Glutamatergic neuron (in vitro differentiated cells): ENCODE measurements around the gene PPP1R17. TPM values are rescaled to one million over a fixed set of nuclear protein-coding genes. Genes with fewer than 3 reads are reported as not detected.

Source experiments
- DNase-seq: peaks from one replicate; pipeline ENCODE4 v3.0.0; 2022
- H3K27ac Mint-ChIP-seq: one replicate; pipeline ENCODE4 v1.8.0; 2020; ENCODE audit warnings: mild to moderate bottlenecking, mixed read lengths, inconsistent platforms; ENCODE audit not compliant: unreplicated experiment
- H3K27me3 Mint-ChIP-seq: one replicate; pipeline ENCODE4 v1.8.0; 2020; ENCODE audit warnings: mild to moderate bottlenecking, moderate library complexity, mixed read lengths, inconsistent platforms; ENCODE audit not compliant: unreplicated experiment
- H3K36me3 Mint-ChIP-seq: one replicate; pipeline ENCODE4 v1.8.0; 2020; ENCODE audit warnings: mild to moderate bottlenecking, mixed read lengths, inconsistent platforms; ENCODE audit not compliant: unreplicated experiment
- H3K4me1 Mint-ChIP-seq: one replicate; pipeline ENCODE4 v1.8.0; 2020; ENCODE audit warnings: mild to moderate bottlenecking, low read depth, mixed read lengths, inconsistent platforms; ENCODE audit not compliant: unreplicated experiment
- H3K4me3 Mint-ChIP-seq: one replicate; pipeline ENCODE4 v1.8.0; 2020; ENCODE audit warnings: mild to moderate bottlenecking, mixed read lengths, inconsistent platforms; ENCODE audit not compliant: unreplicated experiment
- H3K9me3 Mint-ChIP-seq: one replicate; pipeline ENCODE4 v1.8.0; 2020; ENCODE audit warnings: mild to moderate bottlenecking, moderate library complexity, mixed read lengths, inconsistent platforms; ENCODE audit not compliant: unreplicated experiment
- total RNA-seq: library from RNA; stranded (reverse); fragmentation: NEBNext Ultra II Directional; extraction: Animal tissue kit (Norgen Biotek cat#: 25700); gene quantifications from one replicate; pipeline ENCODE4 v1.2.1, GENCODE V29; 2021; ENCODE audit not compliant: unreplicated experiment
- TF ChIP-seq, protein P1 (sequence below): fragments of 200-600 bp; sonication (generic); IDR thresholded peaks from one replicate; pipeline ENCODE4 v1.5.0; 2021; ENCODE audit not compliant: partially characterized antibody, unreplicated experiment

Gene PPP1R17
- total RNA-seq, 1 donor from 2014 or later, result 657 TPM

DNA sequence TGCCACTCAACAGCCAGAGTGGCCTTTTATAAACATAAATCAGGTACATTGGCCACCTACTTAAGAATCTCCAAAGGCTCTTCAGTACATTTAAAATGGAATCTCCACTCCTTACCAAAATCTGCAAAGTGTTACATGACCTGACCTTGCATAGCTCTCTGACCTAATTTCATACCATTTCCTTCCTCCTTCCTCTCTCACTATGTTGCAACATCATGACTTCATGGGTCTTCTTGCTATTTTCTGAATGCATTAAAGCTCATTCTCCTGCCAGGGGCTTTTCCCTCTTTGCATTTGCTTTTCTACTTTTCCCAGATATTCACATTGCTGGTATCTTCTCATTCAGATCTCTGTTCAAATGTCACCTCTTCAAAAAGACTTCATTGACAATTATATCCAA, 22.1 kb upstream of the PPP1R17 start:
- no peaks in the 10 kb centered on the region for H3K36me3 Mint-ChIP-seq
- TF ChIP-seq, protein P1, sequence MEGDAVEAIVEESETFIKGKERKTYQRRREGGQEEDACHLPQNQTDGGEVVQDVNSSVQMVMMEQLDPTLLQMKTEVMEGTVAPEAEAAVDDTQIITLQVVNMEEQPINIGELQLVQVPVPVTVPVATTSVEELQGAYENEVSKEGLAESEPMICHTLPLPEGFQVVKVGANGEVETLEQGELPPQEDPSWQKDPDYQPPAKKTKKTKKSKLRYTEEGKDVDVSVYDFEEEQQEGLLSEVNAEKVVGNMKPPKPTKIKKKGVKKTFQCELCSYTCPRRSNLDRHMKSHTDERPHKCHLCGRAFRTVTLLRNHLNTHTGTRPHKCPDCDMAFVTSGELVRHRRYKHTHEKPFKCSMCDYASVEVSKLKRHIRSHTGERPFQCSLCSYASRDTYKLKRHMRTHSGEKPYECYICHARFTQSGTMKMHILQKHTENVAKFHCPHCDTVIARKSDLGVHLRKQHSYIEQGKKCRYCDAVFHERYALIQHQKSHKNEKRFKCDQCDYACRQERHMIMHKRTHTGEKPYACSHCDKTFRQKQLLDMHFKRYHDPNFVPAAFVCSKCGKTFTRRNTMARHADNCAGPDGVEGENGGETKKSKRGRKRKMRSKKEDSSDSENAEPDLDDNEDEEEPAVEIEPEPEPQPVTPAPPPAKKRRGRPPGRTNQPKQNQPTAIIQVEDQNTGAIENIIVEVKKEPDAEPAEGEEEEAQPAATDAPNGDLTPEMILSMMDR, result no peak
- H3K4me3 Mint-ChIP-seq, result no peak overlapping the region
- H3K27ac Mint-ChIP-seq, result no peak overlapping the region
- no peaks in the 10 kb centered on the region for H3K4me1 Mint-ChIP-seq
- no peaks in the 10 kb centered on the region for H3K27me3 Mint-ChIP-seq
- H3K9me3 Mint-ChIP-seq, result peaks cover 2% of the 10 kb centered on the region
- DNase-seq, result no peak

GRCh38 chr7:31665546-31665945, 21.5 kb upstream of the PPP1R17 start:
- Mint-ChIP-seq H3K27me3 (no peaks in the 10 kb centered on the region), H3K4me3 (no peak overlapping the region), H3K27ac (no peak overlapping the region), H3K9me3 (peaks cover 2% of the 10 kb centered on the region), H3K36me3 (no peaks in the 10 kb centered on the region), H3K4me1 (no peaks in the 10 kb centered on the region)
- no peak for DNase-seq
- TF ChIP-seq, protein P1, result no peak

DNA sequence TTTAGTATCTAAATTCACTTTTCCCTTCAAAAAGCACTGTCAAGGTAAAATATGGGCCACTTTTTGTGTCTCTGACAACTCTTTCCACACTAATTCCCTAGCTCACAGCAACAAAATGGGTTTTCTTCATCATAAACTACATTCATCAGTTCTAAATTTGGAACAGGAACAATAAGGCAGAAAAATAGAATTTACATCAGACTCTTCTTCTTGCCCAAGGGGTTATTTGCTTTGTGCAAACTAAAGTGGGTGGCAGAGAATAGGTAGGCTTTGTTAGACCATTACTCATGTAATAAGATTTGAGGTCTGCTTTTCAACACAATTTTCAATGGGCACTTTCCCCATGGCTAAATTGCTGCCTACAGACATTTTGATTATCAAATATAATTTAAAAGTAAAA, 17.6 kb upstream of the PPP1R17 start:
- TF ChIP-seq, protein P1, result no peak
- H3K4me1 Mint-ChIP-seq, result no peaks in the 10 kb centered on the region
- no peaks in the 10 kb centered on the region for H3K27me3 Mint-ChIP-seq
- no peak overlapping the region for H3K27ac Mint-ChIP-seq
- H3K36me3 Mint-ChIP-seq, result no peaks in the 10 kb centered on the region
- DNase-seq, result no peak
- no peak overlapping the region for H3K4me3 Mint-ChIP-seq
- peaks cover 4% of the 10 kb centered on the region for H3K9me3 Mint-ChIP-seq

DNA sequence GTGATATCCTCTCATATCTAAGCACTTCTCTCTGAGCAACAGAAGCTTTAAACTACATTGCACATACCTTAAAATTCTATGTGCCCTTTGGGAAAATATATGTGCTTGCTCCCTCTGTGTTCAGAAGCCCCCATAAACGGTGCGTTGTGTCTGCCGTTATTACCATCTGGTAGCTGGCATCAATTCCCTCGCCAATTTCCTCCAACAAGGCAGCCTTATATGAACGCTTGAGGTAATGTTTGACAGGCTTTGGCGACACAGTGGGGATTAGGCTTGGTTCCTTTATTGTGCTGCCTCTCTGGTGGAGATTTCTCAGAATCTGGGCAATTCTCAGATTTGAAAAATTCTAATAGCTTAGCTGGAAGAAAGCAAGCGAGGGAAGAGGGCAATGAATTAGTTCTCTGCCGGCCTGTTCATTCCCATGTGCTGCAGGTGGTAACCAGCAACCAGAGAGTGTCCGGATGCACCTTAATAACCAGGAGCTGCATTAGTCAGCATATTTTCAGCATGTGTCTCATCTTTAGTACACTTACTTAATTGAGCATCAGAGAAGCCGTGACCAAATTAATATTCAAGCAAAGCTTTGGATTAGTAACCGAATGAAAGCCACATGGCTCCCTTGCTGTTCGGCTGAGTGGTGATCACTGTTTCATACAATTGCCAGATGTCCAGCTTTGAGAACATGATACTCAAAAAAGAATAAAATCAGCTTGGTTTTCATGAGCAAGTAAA, 7.3 kb upstream of the PPP1R17 start:
- Mint-ChIP-seq H3K9me3 (peaks cover 10% of the 10 kb centered on the region), H3K4me3 (peak overlapping the region; percentile 27), H3K36me3 (no peaks in the 10 kb centered on the region), H3K27ac (peak overlapping the region; percentile 68), H3K4me1 (peaks cover 42% of the 10 kb centered on the region), H3K27me3 (peaks cover 10% of the 10 kb centered on the region)
- no peak for DNase-seq
- TF ChIP-seq, protein P1, result no peak

DNA sequence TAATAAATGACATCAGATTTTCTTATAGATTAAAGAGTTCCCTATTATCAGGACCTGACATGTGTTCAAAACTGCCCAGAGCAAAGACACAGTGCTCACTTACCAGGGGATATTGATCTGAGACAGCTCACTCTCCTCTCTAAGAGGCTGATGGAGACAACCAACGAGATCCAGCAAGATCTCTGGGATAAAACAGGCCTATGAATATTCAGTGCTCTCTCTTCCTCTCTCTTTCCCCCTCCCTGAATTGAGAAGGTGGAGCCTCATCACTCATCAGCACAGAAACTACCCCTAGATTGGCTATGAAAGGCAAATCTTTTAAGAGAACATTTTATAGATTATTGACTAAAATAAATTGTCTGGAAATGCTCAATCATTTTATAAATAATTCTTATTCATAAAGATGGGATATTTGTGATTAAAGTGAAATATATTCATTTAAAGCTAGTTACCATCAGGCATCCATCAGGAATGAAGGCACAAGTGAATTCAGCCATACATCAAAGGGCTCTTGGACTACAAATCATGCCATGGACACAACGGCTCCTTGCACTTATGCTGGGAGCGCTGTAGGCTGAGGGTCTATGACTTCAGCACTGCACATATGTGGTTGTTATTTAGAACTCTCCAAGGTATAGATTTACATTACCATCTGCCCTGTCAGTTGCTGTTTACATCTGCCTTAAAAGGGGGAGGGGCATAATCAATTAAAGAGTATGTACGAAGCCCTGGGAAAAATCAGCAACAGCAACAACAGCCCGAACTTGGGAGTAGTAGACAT, 3.4 kb upstream of the PPP1R17 start:
- Mint-ChIP-seq H3K9me3 (peaks cover 27% of the 10 kb centered on the region), H3K4me1 (peaks cover 56% of the 10 kb centered on the region), H3K27me3 (peaks cover 20% of the 10 kb centered on the region), H3K27ac (peak overlapping the region; percentile 100), H3K4me3 (peak overlapping the region; percentile 81), H3K36me3 (peaks cover 5% of the 10 kb centered on the region)
- DNase-seq, result peak; percentile 54
- TF ChIP-seq, protein P1, result no peak
